ENCODE results near the gene HTR7.
"Not testable (repeated sequence)": the region's sequence is repeated elsewhere in the genome, so short reads cannot be mapped to it uniquely, and the experiment has no call there.

The HTR7 gene

GRCh38 chr10:90884431-90884830 is 26.6 kb upstream of the HTR7 start:
- Histone ChIP-seq H3F3A (ENCODE audit: insufficient read depth, low read length) (no peaks in the 10 kb centered on the region), H3K9ac (ENCODE audit: low read length) (no peak overlapping the region), H3K27ac (ENCODE audit: low read depth, low read length, poor library complexity, severe bottlenecking) (no peak overlapping the region), H3K79me2 (ENCODE audit: insufficient read depth, low read length) (no peaks in the 10 kb centered on the region), H3K4me1 (ENCODE audit: insufficient read depth, low read length, severe bottlenecking) (no peaks in the 10 kb centered on the region), H4K20me1 (ENCODE audit: insufficient read depth, low read length) (no peaks in the 10 kb centered on the region), H3K36me3 (ENCODE audit: insufficient read depth, low read length) (peaks cover 27% of the 10 kb centered on the region), H3K4me2 (ENCODE audit: low read length) (no peak overlapping the region), H3K4me3 (ENCODE audit: low read depth, low read length, poor library complexity, severe bottlenecking) (no peak overlapping the region), H3K9me3 (ENCODE audit: low read length) (no peaks in the 10 kb centered on the region), H3K27me3 (ENCODE audit: insufficient read depth, low read length) (no peaks in the 10 kb centered on the region), H3K9me2 (ENCODE audit: low read depth, low read length) (no peaks in the 10 kb centered on the region), H2AFZ (ENCODE audit: low read length) (no peak overlapping the region)
- no peak for TF ChIP-seq EZH2 (IDR thresholded peaks at IDR 0.05; ENCODE audit: borderline replicate concordance, low read length)
- no peak for TF ChIP-seq CTCF (IDR thresholded peaks at IDR 0.05; ENCODE audit: low read length)

- not testable (repeated sequence) for H3K27ac ChIP-seq (ENCODE audit: low read depth, low read length, poor library complexity, severe bottlenecking); H3F3A ChIP-seq (ENCODE audit: insufficient read depth, low read length); H3K4me3 ChIP-seq (ENCODE audit: low read depth, low read length, poor library complexity, severe bottlenecking); H2AFZ ChIP-seq (ENCODE audit: low read length); H3K9me2 ChIP-seq (ENCODE audit: low read depth, low read length); H3K9me3 ChIP-seq (ENCODE audit: low read length); H3K4me2 ChIP-seq (ENCODE audit: low read length); H3K9ac ChIP-seq (ENCODE audit: low read length); H4K20me1 ChIP-seq (ENCODE audit: insufficient read depth, low read length); H3K4me1 ChIP-seq (ENCODE audit: insufficient read depth, low read length, severe bottlenecking); H3K27me3 ChIP-seq (ENCODE audit: insufficient read depth, low read length); H3K79me2 ChIP-seq (ENCODE audit: insufficient read depth, low read length)
- peaks cover 31% of the 10 kb centered on the region for H3K36me3 ChIP-seq (ENCODE audit: insufficient read depth, low read length)
- TF ChIP-seq CTCF (IDR thresholded peaks at IDR 0.05; ENCODE audit: low read length), result peak; percentile 35; the same call in 1 of the 2 replicates
Observed at GRCh38 chr10:90880059-90880719, 22.4 kb upstream of the HTR7 start.

DNA sequence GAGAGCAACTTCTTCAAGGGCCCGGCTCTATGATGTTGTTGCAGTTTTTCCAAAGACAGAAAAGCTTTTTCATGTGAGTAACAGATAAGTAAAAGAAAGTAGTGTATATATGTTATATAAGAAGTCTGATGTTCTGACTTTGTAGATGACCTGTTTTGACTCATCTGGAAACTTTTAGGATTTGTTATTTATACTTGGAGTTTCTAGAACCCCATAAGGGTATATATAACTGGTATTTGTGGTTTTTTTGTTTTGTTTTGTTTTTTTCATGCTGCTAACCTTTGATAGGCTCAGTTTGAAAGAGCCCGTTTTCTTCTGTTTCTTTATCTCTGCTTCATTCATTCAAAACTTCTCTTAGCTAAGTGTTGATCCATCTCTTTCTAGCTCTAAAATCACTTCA is 21.2 kb upstream of the HTR7 start:
- H3K27ac ChIP-seq (ENCODE audit: low read depth, low read length, poor library complexity, severe bottlenecking), result no peak overlapping the region
- no peaks in the 10 kb centered on the region for H3K27me3 ChIP-seq (ENCODE audit: insufficient read depth, low read length)
- no peak overlapping the region for H3K4me2 ChIP-seq (ENCODE audit: low read length)
- no peaks in the 10 kb centered on the region for H4K20me1 ChIP-seq (ENCODE audit: insufficient read depth, low read length)
- H3K9ac ChIP-seq (ENCODE audit: low read length), result no peak overlapping the region
- H3K9me3 ChIP-seq (ENCODE audit: low read length), result no peaks in the 10 kb centered on the region
- H3K79me2 ChIP-seq (ENCODE audit: insufficient read depth, low read length), result no peaks in the 10 kb centered on the region
- TF ChIP-seq CTCF (IDR thresholded peaks at IDR 0.05; ENCODE audit: low read length), result no peak
- no peak for TF ChIP-seq EZH2 (IDR thresholded peaks at IDR 0.05; ENCODE audit: borderline replicate concordance, low read length)
- H3K4me1 ChIP-seq (ENCODE audit: insufficient read depth, low read length, severe bottlenecking), result no peaks in the 10 kb centered on the region
- H3K36me3 ChIP-seq (ENCODE audit: insufficient read depth, low read length), result peaks cover 31% of the 10 kb centered on the region
- H2AFZ ChIP-seq (ENCODE audit: low read length), result no peak overlapping the region
- H3F3A ChIP-seq (ENCODE audit: insufficient read depth, low read length), result no peaks in the 10 kb centered on the region
- H3K9me2 ChIP-seq (ENCODE audit: low read depth, low read length), result no peaks in the 10 kb centered on the region
- no peak overlapping the region for H3K4me3 ChIP-seq (ENCODE audit: low read depth, low read length, poor library complexity, severe bottlenecking)

Data from OCI-LY1 (cell line).